HCT116 (cell line): ENCODE measurements around the gene BOC.

Experiments used
- CEBPB ChIP-seq: IDR thresholded peaks from 2 replicates; pipeline ENCODE4 v1.6.1; 2012; ENCODE audit warnings: low read depth
- CTCF ChIP-seq, 3 experiments: fragments of 200-600 bp in 1 of 3; sonication (generic) in 1 of 3; IDR thresholded peaks in 2 of 3; conservative IDR thresholded peaks in 1 of 3; 2 replicates each; pipeline ENCODE4 v1.5.1; 2012 to 2017; ENCODE audit warnings: low read depth in 2 of 3, low read length in 2 of 3, antibody characterized with exemption in 1 of 3, borderline replicate concordance in 1 of 3, control low read depth in 1 of 3, mild to moderate bottlenecking in 1 of 3, mixed read lengths in 1 of 3, mixed run types in 1 of 3, moderate library complexity in 1 of 3; ENCODE audit not compliant: insufficient read depth in 1 of 3
- EZH2phosphoT487 ChIP-seq: fragments of 200-600 bp; IDR thresholded peaks from 2 replicates; pipeline ENCODE4 v1.6.1; 2018; ENCODE audit warnings: antibody characterized with exemption, borderline replicate concordance
- POLR2A ChIP-seq: IDR thresholded peaks from 2 replicates; pipeline ENCODE4 v1.7.0; 2011; ENCODE audit warnings: borderline replicate concordance; ENCODE audit not compliant: insufficient read depth, insufficient read length; ENCODE audit errors: extremely low read depth
- POLR2AphosphoS5 ChIP-seq: IDR thresholded peaks from 2 replicates; pipeline ENCODE4 v1.6.1; 2011; ENCODE audit warnings: mild to moderate bottlenecking, low read depth, low read length, moderate library complexity
- RAD21 ChIP-seq: IDR thresholded peaks from 2 replicates; pipeline ENCODE4 v1.6.1; 2012; ENCODE audit warnings: low read depth, mild to moderate bottlenecking
- REST ChIP-seq: IDR thresholded peaks from 2 replicates; pipeline ENCODE4 v1.6.1; 2012; ENCODE audit warnings: low read depth
- TCF7L2 ChIP-seq: IDR thresholded peaks from 2 replicates; pipeline ENCODE4 v1.7.0; 2011; ENCODE audit warnings: borderline replicate concordance, inconsistent platforms; ENCODE audit not compliant: insufficient read depth, insufficient read length; ENCODE audit errors: extremely low read depth
- ZFX ChIP-seq: fragments of 450-650 bp; IDR thresholded peaks from 2 replicates; pipeline ENCODE4 v1.6.1; 2017
- ZNF274 ChIP-seq: fragments of 200-500 bp; sonication (Bioruptor generic); IDR thresholded peaks from 2 replicates; pipeline ENCODE4 v1.6.1; 2014; ENCODE audit warnings: mild to moderate bottlenecking, low read depth, low read length, inconsistent platforms
- TF ChIP-seq, protein P1 (sequence below): IDR thresholded peaks from 2 replicates; pipeline ENCODE4 v1.6.1; 2012

GRCh38 chr3:113297841-113298240 is 86.5 kb downstream of the BOC start:
- TF ChIP-seq CTCF (IDR thresholded peaks at IDR 0.05 in 2 of 3, conservative IDR thresholded peaks at IDR 0.05 in 1 of 3; ENCODE audit: borderline replicate concordance in 1 of 3, insufficient read depth in 1 of 3, low read depth in 2 of 3, low read length in 2 of 3), result no peak
- no peak for TF ChIP-seq POLR2A
- no peak for TF ChIP-seq CEBPB
- no peak for TF ChIP-seq TCF7L2
- TF ChIP-seq RAD21, result no peak
- TF ChIP-seq ZNF274, result no peak
- no peak for TF ChIP-seq ZFX
- TF ChIP-seq POLR2AphosphoS5, result no peak
- TF ChIP-seq REST, result no peak
- no peak for TF ChIP-seq EZH2phosphoT487
- TF ChIP-seq, protein P1, sequence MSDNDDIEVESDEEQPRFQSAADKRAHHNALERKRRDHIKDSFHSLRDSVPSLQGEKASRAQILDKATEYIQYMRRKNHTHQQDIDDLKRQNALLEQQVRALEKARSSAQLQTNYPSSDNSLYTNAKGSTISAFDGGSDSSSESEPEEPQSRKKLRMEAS, result no peak
